Kasumi-1 (cell line): Measurements from ENCODE around the gene UNC119.

Experiments used
- DNase-seq, 2 experiments: peaks; one replicate each; lab custom pipeline; 2025; lab: John Stamatoyannopoulos, UW

Gene UNC119

GRCh38 chr17:28498652-28499363 is 53.6 kb downstream of the UNC119 start:
- DNase-seq, result no peak

GRCh38 chr17:28497931-28498330 is 54.5 kb downstream of the UNC119 start:
- DNase-seq, result no peak
